Adrenal gland (tissue), 5 donors: ENCODE measurements around the gene DMRTC2.

Experiments
- POLR2A ChIP-seq, 2 donors: fragments of 450-650 bp; IDR thresholded peaks; one replicate each; pipeline ENCODE4 v1.6.1; 2017; ENCODE audit warnings: antibody characterized with exemption in 2 of 2, mild to moderate bottlenecking in 2 of 2, moderate library complexity in 1 of 2
- TF ChIP-seq, protein P1 (sequence below), 6 experiments: fragments of 450-650 bp in 4 of 6; fragments of 200-600 bp in 2 of 6; sonication (generic) in 1 of 6; IDR thresholded peaks; 1 replicate in 5 of 6; 2 replicates in 1 of 6; pipeline versions ENCODE4 v1.5.1 to v1.8.0; 2016 to 2021; ENCODE audit warnings: antibody characterized with exemption in 6 of 6, mild to moderate bottlenecking in 2 of 6, moderate library complexity in 1 of 6
- donor health status: DM: no; HTN: no; CAD: no.

- TF ChIP-seq POLR2A (IDR thresholded peaks at IDR 0.05): no peak
- TF ChIP-seq, protein P1, sequence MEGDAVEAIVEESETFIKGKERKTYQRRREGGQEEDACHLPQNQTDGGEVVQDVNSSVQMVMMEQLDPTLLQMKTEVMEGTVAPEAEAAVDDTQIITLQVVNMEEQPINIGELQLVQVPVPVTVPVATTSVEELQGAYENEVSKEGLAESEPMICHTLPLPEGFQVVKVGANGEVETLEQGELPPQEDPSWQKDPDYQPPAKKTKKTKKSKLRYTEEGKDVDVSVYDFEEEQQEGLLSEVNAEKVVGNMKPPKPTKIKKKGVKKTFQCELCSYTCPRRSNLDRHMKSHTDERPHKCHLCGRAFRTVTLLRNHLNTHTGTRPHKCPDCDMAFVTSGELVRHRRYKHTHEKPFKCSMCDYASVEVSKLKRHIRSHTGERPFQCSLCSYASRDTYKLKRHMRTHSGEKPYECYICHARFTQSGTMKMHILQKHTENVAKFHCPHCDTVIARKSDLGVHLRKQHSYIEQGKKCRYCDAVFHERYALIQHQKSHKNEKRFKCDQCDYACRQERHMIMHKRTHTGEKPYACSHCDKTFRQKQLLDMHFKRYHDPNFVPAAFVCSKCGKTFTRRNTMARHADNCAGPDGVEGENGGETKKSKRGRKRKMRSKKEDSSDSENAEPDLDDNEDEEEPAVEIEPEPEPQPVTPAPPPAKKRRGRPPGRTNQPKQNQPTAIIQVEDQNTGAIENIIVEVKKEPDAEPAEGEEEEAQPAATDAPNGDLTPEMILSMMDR (IDR thresholded peaks at IDR 0.05): no peak
Measured at GRCh38 chr19:41799444-41800000, 45.3 kb upstream of the DMRTC2 start.
